Uterus (tissue), 4 donors: Measurements from ENCODE around the gene UBASH3B. TPM values are rescaled to one million over a fixed set of nuclear protein-coding genes. Genes with fewer than 3 reads are reported as not detected.
"Not testable (repeated sequence)": the region's sequence is repeated elsewhere in the genome, so short reads cannot be mapped to it uniquely, and the experiment has no call there.

Source experiments
- DNase-seq, 2 donors: peaks; one replicate each; pipeline ENCODE4 v3.0.0-alpha.2; 2019 to 2020
- H3K27ac ChIP-seq, 2 donors: fragments of 200-600 bp; sonication (generic); 1 replicate in 1 of 2; 2 replicates in 1 of 2; pipeline ENCODE4 v1.5.1; 2016 to 2018
- H3K27me3 ChIP-seq, 2 donors: fragments of 200-600 bp; sonication (generic); one replicate each; pipeline ENCODE4 v1.5.1; 2018 to 2019; ENCODE audit warnings: control low read depth in 1 of 2
- H3K36me3 ChIP-seq, 2 donors: fragments of 200-600 bp; sonication (generic); one replicate each; pipeline ENCODE4 v1.5.1; 2019; ENCODE audit warnings: control low read depth in 1 of 2
- H3K4me1 ChIP-seq, 2 donors: fragments of 200-600 bp; sonication (generic); one replicate each; pipeline ENCODE4 v1.5.1; 2018 to 2019; ENCODE audit warnings: control low read depth in 1 of 2
- H3K4me3 ChIP-seq, 2 donors: fragments of 200-600 bp; sonication (generic); 1 replicate in 1 of 2; 2 replicates in 1 of 2; pipeline ENCODE4 v1.5.1; 2018 to 2019; ENCODE audit warnings: mild to moderate bottlenecking in 1 of 2
- H3K9me3 ChIP-seq, 2 donors: fragments of 200-600 bp; sonication (generic); one replicate each; pipeline ENCODE4 v1.5.1; 2019; ENCODE audit warnings: control low read depth in 1 of 2
- POLR2A ChIP-seq, 2 donors: fragments of 450-650 bp; IDR thresholded peaks; one replicate each; pipeline ENCODE4 v1.6.1; 2016; ENCODE audit warnings: antibody characterized with exemption in 2 of 2, mild to moderate bottlenecking in 1 of 2, moderate library complexity in 1 of 2
- intact Hi-C: fragments of 100-400 bp; cut with DNase I; formaldehyde crosslinking; loops from one replicate; pipeline ENCODE4 v1.15.1; 2023; ENCODE audit warnings: low total_unique reads
- small RNA-seq: library from RNA; depleted of rRNA; stranded (forward); fragments of <200 nt; gene quantifications from one replicate; pipeline ENCODE3, GENCODE V24; 2016
- total RNA-seq, 4 donors: library from RNA; depleted of rRNA in 3 of 4; stranded (reverse); fragments of >200 nt in 3 of 4; gene quantifications; one replicate each; pipeline versions ENCODE4 v1.1.0 to v1.2.4, GENCODE V29; 2014 to 2023
- TF ChIP-seq, protein P1 (sequence below), 4 experiments: fragments of 200-600 bp in 2 of 4; fragments of 450-650 bp in 2 of 4; sonication (generic) in 2 of 4; IDR thresholded peaks; one replicate each; pipeline ENCODE4 v1.5.1; 2016 to 2019; ENCODE audit warnings: antibody characterized with exemption in 4 of 4, mild to moderate bottlenecking in 2 of 4, moderate library complexity in 1 of 4
- donor health status: DM: yes; HTN: yes; CAD: no.

Gene UBASH3B
- total RNA-seq, 4 donors from 2014 or later, result under 0.01 to 5.8 (median 2.0) TPM

DNA sequence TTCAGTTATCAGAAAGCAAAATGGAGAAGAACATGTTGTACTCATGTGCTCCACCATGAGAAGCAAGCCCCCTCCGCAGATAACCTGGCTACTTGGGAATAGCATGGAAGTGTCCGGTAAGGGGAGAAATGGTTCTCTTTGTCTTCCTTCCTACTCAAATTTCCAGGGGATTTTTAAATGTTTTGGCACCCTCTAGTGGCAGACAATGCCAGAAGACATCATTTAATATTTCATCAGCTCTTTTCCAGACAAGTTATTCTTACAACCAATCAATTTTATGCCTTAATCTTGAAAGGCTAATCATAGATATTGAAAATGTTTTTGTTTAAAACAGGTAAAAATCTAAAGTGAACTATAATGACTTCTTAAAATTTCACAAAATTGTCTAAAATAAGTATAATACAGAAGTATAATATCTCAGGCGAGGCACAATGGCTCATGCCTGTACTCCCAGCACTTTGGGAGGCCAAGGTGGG lies 198.5 kb downstream of the UBASH3B start:
- H3K4me3 ChIP-seq, result no peak overlapping the region
- H3K4me1 ChIP-seq, result no peaks in the 10 kb centered on the region
- H3K27me3 ChIP-seq, result no peaks in the 10 kb centered on the region
- H3K27ac ChIP-seq, result no peak overlapping the region
- H3K9me3 ChIP-seq, result no peaks in the 10 kb centered on the region
- TF ChIP-seq, protein P1, sequence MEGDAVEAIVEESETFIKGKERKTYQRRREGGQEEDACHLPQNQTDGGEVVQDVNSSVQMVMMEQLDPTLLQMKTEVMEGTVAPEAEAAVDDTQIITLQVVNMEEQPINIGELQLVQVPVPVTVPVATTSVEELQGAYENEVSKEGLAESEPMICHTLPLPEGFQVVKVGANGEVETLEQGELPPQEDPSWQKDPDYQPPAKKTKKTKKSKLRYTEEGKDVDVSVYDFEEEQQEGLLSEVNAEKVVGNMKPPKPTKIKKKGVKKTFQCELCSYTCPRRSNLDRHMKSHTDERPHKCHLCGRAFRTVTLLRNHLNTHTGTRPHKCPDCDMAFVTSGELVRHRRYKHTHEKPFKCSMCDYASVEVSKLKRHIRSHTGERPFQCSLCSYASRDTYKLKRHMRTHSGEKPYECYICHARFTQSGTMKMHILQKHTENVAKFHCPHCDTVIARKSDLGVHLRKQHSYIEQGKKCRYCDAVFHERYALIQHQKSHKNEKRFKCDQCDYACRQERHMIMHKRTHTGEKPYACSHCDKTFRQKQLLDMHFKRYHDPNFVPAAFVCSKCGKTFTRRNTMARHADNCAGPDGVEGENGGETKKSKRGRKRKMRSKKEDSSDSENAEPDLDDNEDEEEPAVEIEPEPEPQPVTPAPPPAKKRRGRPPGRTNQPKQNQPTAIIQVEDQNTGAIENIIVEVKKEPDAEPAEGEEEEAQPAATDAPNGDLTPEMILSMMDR (IDR thresholded peaks at IDR 0.05), result peak; percentile 55 to 72 (median 65)
- no peak for TF ChIP-seq POLR2A (IDR thresholded peaks at IDR 0.05)
- H3K36me3 ChIP-seq, result no peaks in the 10 kb centered on the region
- peak; percentile 24 to 54 for DNase-seq
- intact Hi-C loops, result no loop called here

DNA sequence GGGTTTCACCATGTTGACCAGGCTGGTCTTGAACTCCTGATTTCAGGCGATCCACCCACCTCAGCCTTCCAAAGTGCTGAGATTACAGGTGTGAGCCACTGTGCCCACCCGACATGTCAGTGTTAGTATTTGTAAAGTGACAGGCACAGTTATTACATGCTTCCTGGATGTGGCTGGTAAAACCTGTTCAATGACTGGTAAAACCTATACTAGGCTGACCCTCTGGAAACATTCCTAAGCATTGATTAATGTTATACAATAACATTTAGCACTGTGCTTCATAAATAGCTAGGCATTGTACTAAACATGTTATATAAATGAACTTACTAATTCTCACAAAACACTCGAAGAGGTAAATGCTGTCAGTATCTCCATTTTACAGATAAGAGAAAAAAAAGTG lies 206.1 kb downstream of the UBASH3B start:
- TF ChIP-seq POLR2A (IDR thresholded peaks at IDR 0.05), result no peak
- TF ChIP-seq, protein P1 (IDR thresholded peaks at IDR 0.05), result no peak
- no peak overlapping the region for H3K27ac ChIP-seq
- intact Hi-C loops, result no loop called here

DNA sequence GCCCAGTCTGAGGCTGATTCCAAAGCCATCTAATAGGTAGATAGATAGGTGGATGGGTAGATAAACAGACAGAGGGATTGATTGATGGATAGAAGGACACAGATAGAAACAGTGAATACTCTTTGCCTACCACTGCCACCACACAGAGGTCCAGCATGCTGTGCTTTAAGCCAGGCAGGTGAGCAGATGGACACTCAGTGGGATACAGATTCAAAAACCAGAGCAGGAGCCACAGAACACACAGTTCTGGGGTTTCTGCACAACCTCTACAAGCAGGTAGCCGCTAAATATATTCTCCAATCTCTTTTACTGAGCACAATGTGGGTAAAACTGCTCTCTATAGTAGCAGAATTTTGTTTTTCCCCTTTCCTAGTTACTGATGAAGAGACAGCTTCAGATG lies 206.6 kb downstream of the UBASH3B start:
- DNase-seq, result no peak
- H3K4me1 ChIP-seq, result no peaks in the 10 kb centered on the region
- H3K36me3 ChIP-seq, result no peaks in the 10 kb centered on the region
- no peaks in the 10 kb centered on the region for H3K9me3 ChIP-seq
- no peak overlapping the region for H3K4me3 ChIP-seq
- TF ChIP-seq, protein P1 (IDR thresholded peaks at IDR 0.05), result no peak
- no peak for TF ChIP-seq POLR2A (IDR thresholded peaks at IDR 0.05)
- no peak overlapping the region for H3K27ac ChIP-seq
- intact Hi-C loops, result no loop called here
- H3K27me3 ChIP-seq, result no peaks in the 10 kb centered on the region

More for the DNA sequence above, 206.1 kb downstream of the UBASH3B start:
- H3K36me3 ChIP-seq, result no peaks in the 10 kb centered on the region
- DNase-seq, result no peak
- no peaks in the 10 kb centered on the region for H3K9me3 ChIP-seq
- H3K4me1 ChIP-seq, result no peaks in the 10 kb centered on the region
- H3K4me3 ChIP-seq, result no peak overlapping the region
- H3K27me3 ChIP-seq, result no peaks in the 10 kb centered on the region

DNA sequence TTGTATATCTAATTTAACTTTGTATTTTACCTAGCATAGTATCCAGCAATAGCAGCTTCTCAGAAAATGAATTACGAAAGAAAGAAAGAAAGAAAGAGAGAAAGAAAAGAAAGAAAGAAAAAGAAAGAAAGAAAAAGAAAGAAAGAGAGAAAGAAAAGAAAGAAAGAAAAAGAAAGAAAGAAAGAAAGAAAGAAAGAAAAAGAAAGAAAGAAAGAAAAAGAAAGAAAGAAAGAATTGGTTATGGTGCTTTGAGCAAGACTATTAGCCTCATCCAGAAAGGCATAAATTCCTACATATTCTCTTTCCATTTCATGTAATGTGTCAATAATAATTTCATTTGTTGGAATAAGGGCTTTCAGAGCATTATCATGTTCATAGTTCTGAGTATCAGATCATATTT lies 207.6 kb downstream of the UBASH3B start:
- DNase-seq, H3K27ac ChIP-seq, H3K36me3 ChIP-seq, H3K27me3 ChIP-seq, H3K4me3 ChIP-seq, intact Hi-C loops, H3K9me3 ChIP-seq, H3K4me1 ChIP-seq: not testable (repeated sequence)

DNA sequence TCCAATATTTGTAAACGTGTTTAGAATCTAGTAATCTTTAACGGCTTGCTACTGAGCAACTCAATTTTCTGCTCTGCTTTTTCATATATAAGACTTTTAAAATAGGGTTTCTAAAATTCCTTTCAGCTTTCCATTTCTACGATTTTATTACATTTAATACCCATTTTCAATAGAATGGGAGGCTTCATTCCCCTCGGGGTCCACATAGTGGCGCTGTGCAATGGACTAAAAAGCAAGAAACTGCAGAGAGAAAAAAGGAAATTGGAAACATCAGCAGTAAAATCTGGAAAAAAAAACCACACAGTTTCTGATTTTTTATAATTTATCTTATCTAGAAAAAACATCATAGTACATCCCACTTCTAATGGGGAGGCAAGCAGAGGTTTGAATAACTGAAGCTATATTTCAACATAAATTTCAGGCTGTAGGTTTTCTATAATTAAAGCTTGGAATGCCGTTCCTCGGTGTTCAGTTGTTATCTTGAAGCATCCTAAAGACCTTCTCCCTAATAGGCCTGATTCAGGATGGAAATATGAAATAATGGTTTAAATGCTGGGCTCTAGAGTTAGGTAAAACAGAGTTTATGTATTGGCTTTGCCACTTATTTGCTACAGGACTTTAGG lies 208.3 kb downstream of the UBASH3B start:
- no peaks in the 10 kb centered on the region for H3K27me3 ChIP-seq
- TF ChIP-seq POLR2A (IDR thresholded peaks at IDR 0.05), result no peak
- TF ChIP-seq, protein P1 (IDR thresholded peaks at IDR 0.05), result peak; percentile 62 to 71 (median 64)
- peak; percentile 33 to 38 for DNase-seq
- no peaks in the 10 kb centered on the region for H3K9me3 ChIP-seq
- H3K27ac ChIP-seq, result no peak overlapping the region
- no peak overlapping the region for H3K4me3 ChIP-seq
- intact Hi-C loops, result no loop called here
- H3K36me3 ChIP-seq, result no peaks in the 10 kb centered on the region
- H3K4me1 ChIP-seq, result no peaks in the 10 kb centered on the region

Small RNAs within 50 kb of the gene (small RNA-seq; reads per million reads assigned to genes)
- gene RF01210, result not detected

Other genes starting within 250 kb of the UBASH3B start
- gene CRTAM, start 182.8 kb downstream of the UBASH3B start, total RNA-seq, result under 1 TPM in 1 of 4 donors, not detected in 3; 0.69 TPM
- 1 to 10 TPM in 3 of 4 donors, under 1 TPM in 1; 0.88 to 9.0 (median 3.3) TPM for gene JHY, start 227.0 kb downstream of the UBASH3B start, total RNA-seq